Loucy (cell line): Measurements from ENCODE around the gene CPEB4.

Source experiments
- H2AFZ ChIP-seq: fragments of 200-600 bp; sonication (generic); 2 replicates; pipeline ENCODE4 v1.6.0; 2016; ENCODE audit warnings: antibody characterized with exemption, mild to moderate bottlenecking, low read length, moderate library complexity
- H3F3A ChIP-seq: fragments of 200-600 bp; 2 replicates; pipeline ENCODE4 v1.6.0; 2016; ENCODE audit warnings: antibody characterized with exemption, low read depth, mild to moderate bottlenecking
- H3K27me3 ChIP-seq: fragments of 200-600 bp; sonication (generic); 2 replicates; pipeline ENCODE4 v1.6.1; 2014; ENCODE audit warnings: low read length, mild to moderate bottlenecking; ENCODE audit not compliant: insufficient read depth, poor library complexity, severe bottlenecking
- H3K36me3 ChIP-seq: fragments of 200-600 bp; sonication (generic); 2 replicates; pipeline ENCODE4 v1.6.1; 2016; ENCODE audit warnings: low read length; ENCODE audit not compliant: insufficient read depth
- H3K4me1 ChIP-seq: fragments of 200-600 bp; sonication (generic); 2 replicates; pipeline ENCODE4 v1.5.1; 2014; ENCODE audit warnings: low read length, mild to moderate bottlenecking; ENCODE audit not compliant: insufficient read depth, poor library complexity, severe bottlenecking
- H3K4me2 ChIP-seq: fragments of 200-600 bp; sonication (generic); 2 replicates; pipeline ENCODE4 v1.6.0; 2014; ENCODE audit warnings: antibody characterized with exemption, low read length, low read depth, mild to moderate bottlenecking; ENCODE audit not compliant: poor library complexity, severe bottlenecking
- H3K4me3 ChIP-seq: fragments of 200-600 bp; sonication (generic); 2 replicates; pipeline ENCODE4 v1.5.1; 2014; ENCODE audit warnings: low read length, mild to moderate bottlenecking, mixed read lengths; ENCODE audit not compliant: poor library complexity, severe bottlenecking
- H3K79me2 ChIP-seq: fragments of 200-600 bp; sonication (generic); 2 replicates; pipeline ENCODE4 v1.6.1; 2014; ENCODE audit warnings: low read length; ENCODE audit not compliant: insufficient read depth
- H3K9ac ChIP-seq: fragments of 200-600 bp; sonication (generic); 2 replicates; pipeline ENCODE4 v1.6.0; 2014; ENCODE audit warnings: mild to moderate bottlenecking, low read depth, low read length, moderate library complexity; ENCODE audit not compliant: poor library complexity, severe bottlenecking
- H3K9me2 ChIP-seq: fragments of 200-600 bp; sonication (generic); replicated peaks from 2 replicates; pipeline ENCODE4 v1.6.1; 2016; ENCODE audit warnings: low read depth, low read length, mixed read lengths
- H3K9me3 ChIP-seq: fragments of 200-600 bp; sonication (generic); 2 replicates; pipeline ENCODE4 v1.6.1; 2014; ENCODE audit warnings: mild to moderate bottlenecking, antibody characterized with exemption, low read length, low read depth; ENCODE audit not compliant: insufficient read depth
- H4K20me1 ChIP-seq: fragments of 200-600 bp; sonication (generic); 2 replicates; pipeline ENCODE4 v1.6.0; 2014; ENCODE audit warnings: antibody characterized with exemption, low read length, mild to moderate bottlenecking; ENCODE audit not compliant: insufficient read depth, poor library complexity, severe bottlenecking
- EZH2phosphoT487 ChIP-seq: fragments of 200-600 bp; IDR thresholded peaks from 2 replicates; pipeline ENCODE4 v1.6.1; 2018; ENCODE audit warnings: antibody characterized with exemption, mild to moderate bottlenecking, moderate library complexity, borderline replicate concordance
- TF ChIP-seq, protein P1 (sequence below): fragments of 200-600 bp; sonication (generic); conservative IDR thresholded peaks from 2 replicates; pipeline ENCODE4 v1.5.1; 2014; ENCODE audit warnings: mild to moderate bottlenecking, antibody characterized with exemption, low read length

The CPEB4 gene

DNA sequence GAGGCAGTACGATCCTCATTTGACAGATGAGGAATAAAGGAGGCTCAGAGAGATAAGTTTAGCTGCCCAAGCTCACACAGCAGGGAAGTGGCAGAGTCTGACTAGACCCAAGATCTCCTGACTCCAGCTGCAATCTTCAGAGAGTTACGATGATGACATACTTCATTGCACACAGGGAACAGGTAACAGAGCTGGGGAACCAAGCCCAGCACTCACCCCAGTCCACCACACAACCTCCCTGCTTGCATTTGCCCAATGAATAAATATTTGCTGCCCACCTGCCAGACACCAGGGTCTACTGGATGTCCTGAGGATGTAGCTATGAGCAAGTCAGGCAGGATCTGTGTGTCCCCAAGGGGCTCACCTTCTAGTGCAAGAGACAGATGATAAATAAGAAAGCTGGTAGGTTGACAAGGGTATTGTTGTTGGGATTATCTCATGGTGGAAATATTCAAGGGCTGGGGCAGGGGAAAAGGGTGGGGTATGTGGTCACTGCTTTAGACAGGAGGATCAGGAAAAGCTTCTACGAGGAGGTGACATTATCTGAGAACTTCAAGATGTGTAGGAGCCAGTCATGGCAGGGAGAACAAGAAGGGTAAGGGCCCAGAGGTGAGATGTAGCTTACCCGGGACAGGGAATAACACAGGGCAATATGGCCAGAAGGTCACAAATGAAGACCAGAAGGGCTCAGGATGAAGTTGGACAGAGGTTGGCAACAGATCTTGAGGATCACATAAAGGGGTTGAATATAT lies 28.6 kb upstream of the CPEB4 start:
- H3K4me2 ChIP-seq, result no peak overlapping the region
- no peak overlapping the region for H3K9ac ChIP-seq
- TF ChIP-seq, protein P1, sequence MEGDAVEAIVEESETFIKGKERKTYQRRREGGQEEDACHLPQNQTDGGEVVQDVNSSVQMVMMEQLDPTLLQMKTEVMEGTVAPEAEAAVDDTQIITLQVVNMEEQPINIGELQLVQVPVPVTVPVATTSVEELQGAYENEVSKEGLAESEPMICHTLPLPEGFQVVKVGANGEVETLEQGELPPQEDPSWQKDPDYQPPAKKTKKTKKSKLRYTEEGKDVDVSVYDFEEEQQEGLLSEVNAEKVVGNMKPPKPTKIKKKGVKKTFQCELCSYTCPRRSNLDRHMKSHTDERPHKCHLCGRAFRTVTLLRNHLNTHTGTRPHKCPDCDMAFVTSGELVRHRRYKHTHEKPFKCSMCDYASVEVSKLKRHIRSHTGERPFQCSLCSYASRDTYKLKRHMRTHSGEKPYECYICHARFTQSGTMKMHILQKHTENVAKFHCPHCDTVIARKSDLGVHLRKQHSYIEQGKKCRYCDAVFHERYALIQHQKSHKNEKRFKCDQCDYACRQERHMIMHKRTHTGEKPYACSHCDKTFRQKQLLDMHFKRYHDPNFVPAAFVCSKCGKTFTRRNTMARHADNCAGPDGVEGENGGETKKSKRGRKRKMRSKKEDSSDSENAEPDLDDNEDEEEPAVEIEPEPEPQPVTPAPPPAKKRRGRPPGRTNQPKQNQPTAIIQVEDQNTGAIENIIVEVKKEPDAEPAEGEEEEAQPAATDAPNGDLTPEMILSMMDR, result no peak
- no peak for TF ChIP-seq EZH2phosphoT487
- H2AFZ ChIP-seq, result no peak overlapping the region
- H3K36me3 ChIP-seq, result no peaks in the 10 kb centered on the region
- no peaks in the 10 kb centered on the region for H3K79me2 ChIP-seq
- no peaks in the 10 kb centered on the region for H3K9me2 ChIP-seq
- no peaks in the 10 kb centered on the region for H3K4me1 ChIP-seq
- H3K9me3 ChIP-seq, result no peaks in the 10 kb centered on the region
- no peaks in the 10 kb centered on the region for H3K27me3 ChIP-seq
- no peak overlapping the region for H3K4me3 ChIP-seq
- no peaks in the 10 kb centered on the region for H3F3A ChIP-seq
- no peaks in the 10 kb centered on the region for H4K20me1 ChIP-seq

DNA sequence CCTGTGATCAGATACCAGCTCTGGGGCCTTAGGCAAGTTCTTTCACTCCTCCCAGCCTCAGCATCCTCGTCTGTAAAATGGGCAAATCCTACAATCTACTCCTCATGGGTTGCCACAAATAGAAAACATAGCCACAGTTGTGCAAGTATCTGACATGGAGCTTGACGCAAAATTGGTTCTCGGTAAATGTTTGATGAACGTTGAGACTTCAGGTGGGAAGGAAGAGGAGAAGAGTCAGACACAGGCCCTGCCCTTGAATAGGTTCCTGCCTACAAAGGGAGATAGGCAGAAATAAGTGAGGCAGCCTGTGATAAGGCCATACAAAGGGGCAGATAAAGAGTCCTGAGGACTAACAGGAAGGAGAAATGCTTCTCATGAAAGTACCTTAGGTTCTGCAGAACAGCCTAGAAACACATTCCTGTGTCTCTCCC lies 26.1 kb upstream of the CPEB4 start:
- no peaks in the 10 kb centered on the region for H4K20me1 ChIP-seq
- no peak for TF ChIP-seq EZH2phosphoT487
- TF ChIP-seq, protein P1, result no peak
- no peaks in the 10 kb centered on the region for H3K4me1 ChIP-seq
- no peaks in the 10 kb centered on the region for H3K9me3 ChIP-seq
- no peaks in the 10 kb centered on the region for H3K79me2 ChIP-seq
- no peaks in the 10 kb centered on the region for H3K9me2 ChIP-seq
- no peak overlapping the region for H3K4me3 ChIP-seq
- no peak overlapping the region for H3K4me2 ChIP-seq
- H2AFZ ChIP-seq, result no peak overlapping the region
- no peak overlapping the region for H3K9ac ChIP-seq
- no peaks in the 10 kb centered on the region for H3F3A ChIP-seq
- H3K27me3 ChIP-seq, result no peaks in the 10 kb centered on the region
- H3K36me3 ChIP-seq, result no peaks in the 10 kb centered on the region

DNA sequence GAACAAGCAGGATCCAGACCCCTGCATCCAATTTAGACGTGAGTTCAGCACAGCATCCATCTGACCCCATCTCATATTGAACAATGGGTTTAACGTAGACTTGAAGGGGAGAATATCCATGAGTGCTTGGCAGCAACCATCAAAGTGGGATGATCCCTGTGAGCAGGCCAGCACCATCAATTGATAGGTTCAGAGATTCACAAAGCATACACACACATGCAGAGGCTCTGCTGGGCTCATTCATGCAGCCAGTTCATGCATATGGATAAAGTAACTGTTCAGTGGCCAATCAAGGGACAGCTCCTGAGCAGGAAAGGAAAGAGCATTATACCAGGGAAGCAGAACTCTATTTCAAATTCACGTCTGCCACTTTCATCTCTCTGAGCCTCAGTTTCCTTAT lies 24.8 kb upstream of the CPEB4 start:
- TF ChIP-seq, protein P1, result no peak
- no peak for TF ChIP-seq EZH2phosphoT487
- no peak overlapping the region for H3K4me2 ChIP-seq
- no peaks in the 10 kb centered on the region for H4K20me1 ChIP-seq
- H3K9ac ChIP-seq, result no peak overlapping the region
- H3K79me2 ChIP-seq, result no peaks in the 10 kb centered on the region
- no peaks in the 10 kb centered on the region for H3F3A ChIP-seq
- no peaks in the 10 kb centered on the region for H3K36me3 ChIP-seq
- H3K27me3 ChIP-seq, result no peaks in the 10 kb centered on the region
- H2AFZ ChIP-seq, result no peak overlapping the region
- H3K9me3 ChIP-seq, result no peaks in the 10 kb centered on the region
- no peak overlapping the region for H3K4me3 ChIP-seq
- H3K4me1 ChIP-seq, result no peaks in the 10 kb centered on the region
- no peaks in the 10 kb centered on the region for H3K9me2 ChIP-seq
